Endothelial cell of umbilical vein (primary cell): ENCODE data around the gene PTPN20. TPM values are rescaled to one million over a fixed set of nuclear protein-coding genes. Genes with fewer than 3 reads are reported as not detected.

Experiments used
- BruUV-seq: library from RNA; stranded (reverse); fragments of 400-500 nt; replicated peaks from 2 replicates; lab custom pipeline; 2021; lab: Mats Ljungman, UMichigan
- CTCF ChIA-PET: fragments of 300-600, 350-600 bp; sonication (Branson Sonifier 250); formaldehyde crosslinking; loops from one replicate; lab custom pipeline; 2021; ENCODE audit warnings: antibody characterized with exemption, inconsistent platforms; lab: Charles Lee
- POLR2A ChIA-PET: fragments of 300-600, 350-600 bp; sonication (Branson Sonifier 250); formaldehyde crosslinking; loops from one replicate; lab custom pipeline; 2021; ENCODE audit warnings: antibody characterized with exemption, inconsistent platforms; lab: Charles Lee
- DNase-seq: peaks from one replicate; pipeline ENCODE4 v3.0.0-alpha.2; 2011; ENCODE audit warnings: low read depth, low spot score
- FAIRE-seq: peaks from 2 replicates; lab custom pipeline; 2011; peaks lifted over from hg19 to GRCh38; lab: Jason Lieb, UNC
- H2AFZ ChIP-seq: 2 replicates; pipeline ENCODE4 v1.6.0; 2012; ENCODE audit warnings: low read depth, low read length, control low read depth, inconsistent platforms
- H3K27ac ChIP-seq: 2 replicates; pipeline ENCODE4 v1.5.1; 2011; ENCODE audit warnings: low read depth, mild to moderate bottlenecking, control low read depth, low read length, moderate library complexity; ENCODE audit not compliant: insufficient read depth
- H3K27me3 ChIP-seq, 2 experiments: 2 replicates each; pipeline versions ENCODE4 v1.6.0 to v1.6.1; 2011; ENCODE audit warnings: low read length in 2 of 2, mixed read lengths in 1 of 2; ENCODE audit not compliant: control insufficient read depth in 2 of 2, insufficient read depth in 2 of 2
- H3K36me3 ChIP-seq, 2 experiments: 2 replicates in 1 of 2; 3 replicates in 1 of 2; pipeline ENCODE4 v1.5.1; 2011; ENCODE audit warnings: low read length in 2 of 2, mild to moderate bottlenecking in 1 of 2, moderate library complexity in 1 of 2; ENCODE audit not compliant: control insufficient read depth in 2 of 2, insufficient read depth in 2 of 2; ENCODE audit errors: extremely low read depth in 1 of 2
- H3K4me1 ChIP-seq: 3 replicates; pipeline ENCODE4 v1.5.1; 2011; ENCODE audit warnings: mild to moderate bottlenecking, low read length; ENCODE audit not compliant: control insufficient read depth, insufficient read depth; ENCODE audit errors: extremely low read depth
- H3K4me2 ChIP-seq: 2 replicates; pipeline ENCODE4 v1.6.1; 2011; ENCODE audit warnings: low read length, control low read depth, mixed read lengths; ENCODE audit not compliant: insufficient read depth
- H3K4me3 ChIP-seq, 3 experiments: fragments of 200-600 bp in 1 of 3; sonication (generic), shearing (Covaris generic) in 1 of 3; replicated peaks in 1 of 3; 2 replicates each; pipeline ENCODE4 v1.5.1; 2011 to 2016; ENCODE audit warnings: control low read depth in 3 of 3, low read length in 3 of 3, mild to moderate bottlenecking in 2 of 3, inconsistent platforms in 1 of 3, low read depth in 1 of 3, moderate library complexity in 1 of 3; ENCODE audit not compliant: insufficient read depth in 1 of 3
- H3K79me2 ChIP-seq: 2 replicates; pipeline ENCODE4 v1.6.0; 2012; ENCODE audit warnings: low read length, inconsistent platforms; ENCODE audit not compliant: control insufficient read depth, insufficient read depth
- H3K9ac ChIP-seq: replicated peaks from 2 replicates; pipeline ENCODE3; 2011; ENCODE audit warnings: low read length, control low read depth; ENCODE audit not compliant: insufficient read depth; ENCODE audit errors: extremely low read depth
- H3K9me1 ChIP-seq: replicated peaks from 3 replicates; pipeline ENCODE4 v1.6.0; 2011; ENCODE audit warnings: mild to moderate bottlenecking, low read length; ENCODE audit not compliant: control insufficient read depth, insufficient read depth; ENCODE audit errors: extremely low read depth
- H3K9me3 ChIP-seq: replicated peaks from 2 replicates; pipeline ENCODE4 v1.5.1; 2012; ENCODE audit warnings: low read length, inconsistent platforms; ENCODE audit not compliant: control insufficient read depth, insufficient read depth
- H4K20me1 ChIP-seq: replicated peaks from 2 replicates; pipeline ENCODE3; 2011; ENCODE audit warnings: mild to moderate bottlenecking, low read length; ENCODE audit not compliant: control insufficient read depth, insufficient read depth; ENCODE audit errors: extremely low read depth
- CTCF ChIP-seq, 2 donors: IDR thresholded peaks; 1 replicate in 1 of 2; 2 replicates in 1 of 2; pipeline ENCODE4 v1.5.1; 2011; ENCODE audit warnings: low read length in 2 of 2, mild to moderate bottlenecking in 2 of 2, moderate library complexity in 2 of 2, control low read depth in 1 of 2, inconsistent platforms in 1 of 2, low read depth in 1 of 2; ENCODE audit not compliant: insufficient read depth in 1 of 2; ENCODE audit errors: extremely low read depth in 1 of 2
- EZH2 ChIP-seq: IDR thresholded peaks from 2 replicates; pipeline ENCODE4 v1.6.1; 2012; ENCODE audit warnings: borderline replicate concordance, low read depth, mild to moderate bottlenecking, moderate library complexity, low read length, inconsistent platforms; ENCODE audit not compliant: severe bottlenecking
- FOS ChIP-seq: IDR thresholded peaks from 2 replicates; pipeline ENCODE4 v1.6.1; 2011; ENCODE audit warnings: mild to moderate bottlenecking, low read length, moderate library complexity, borderline replicate concordance; ENCODE audit not compliant: insufficient read depth
- JUN ChIP-seq: IDR thresholded peaks from 2 replicates; pipeline ENCODE4 v1.6.1; 2011; ENCODE audit warnings: borderline replicate concordance, low read depth; ENCODE audit not compliant: insufficient read length, insufficient read depth
- MAX ChIP-seq: IDR thresholded peaks from 2 replicates; pipeline ENCODE4 v1.6.1; 2011; ENCODE audit not compliant: insufficient read depth, insufficient read length
- MYC ChIP-seq: IDR thresholded peaks from one replicate; pipeline ENCODE4 v1.6.1; 2011; ENCODE audit warnings: mild to moderate bottlenecking, low read depth, low read length
- POLR2A ChIP-seq: IDR thresholded peaks from 2 replicates; pipeline ENCODE4 v1.6.1; 2012; ENCODE audit warnings: low read depth, mild to moderate bottlenecking, control low read depth, low read length
- POLR2AphosphoS5 ChIP-seq: IDR thresholded peaks from 2 replicates; pipeline ENCODE4 v1.6.1; 2012; ENCODE audit warnings: low read depth, mild to moderate bottlenecking, control low read depth, low read length, moderate library complexity; ENCODE audit not compliant: insufficient read depth
- dilution Hi-C: fragments of 300-500 bp; cut with MboI; formaldehyde crosslinking; loops from one replicate; pipeline ENCODE4 v1.15.0; 2019; ENCODE audit warnings: low sequenced_read_pairs; ENCODE audit not compliant: extremely low pct_ligation_motif_present
- intact Hi-C: fragments of 100-400 bp; cut with micrococcal nuclease; formaldehyde crosslinking; loops from one replicate; pipeline ENCODE4 v1.10.0; 2022
- polyA plus RNA-seq, 4 experiments: library from polyadenylated mRNA; depleted of rRNA in 3 of 4; stranded (reverse) in 3 of 4; unstranded in 1 of 4; fragments of >200 nt; gene quantifications; 2 replicates each; pipeline versions ENCODE4 v1.2.1 to v1.2.3, GENCODE V29; 2011 to 2012; ENCODE audit warnings: missing spikeins in 1 of 4
- total RNA-seq: library from RNA; stranded (reverse); gene quantifications from 2 replicates; pipeline ENCODE4 v1.2.3, GENCODE V29; 2021

PTPN20 gene
- total and polyA plus RNA-seq, 2 donors (not counting 3 experiments of a cell fraction or from before 2014, with no cell fraction given) = 0.27 TPM; not detected in 1

- ChIA-PET CTCF (interaction anchor here (1.4 to 1.8 kb wide), 3 partner anchors 26 to 342 kb away, joined by 4 to 7 read pairs (median 4); no protein-coding TSS in a partner anchor), POLR2A (no interaction called here)
- H3K4me3 ChIP-seq = no peak overlapping the region
- H3K9me1 ChIP-seq = no peaks in the 10 kb centered on the region
- H4K20me1 ChIP-seq = no peaks in the 10 kb centered on the region
- FAIRE-seq (no peak), DNase-seq (no peak)
- H3K27ac ChIP-seq = no peak overlapping the region
- no peak overlapping the region for H3K4me2 ChIP-seq
- no peaks in the 10 kb centered on the region for H3K79me2 ChIP-seq
- no peaks in the 10 kb centered on the region for H3K36me3 ChIP-seq
- no peak overlapping the region for H2AFZ ChIP-seq
- intact Hi-C loops (no loop called here), dilution Hi-C loops (no loop called here)
- H3K9me3 ChIP-seq = no peaks in the 10 kb centered on the region
- BruUV-seq = no TSS peak
- H3K27me3 ChIP-seq = peaks cover 0 to 4% of the 10 kb centered on the region in 2 experiments
- no peak overlapping the region for H3K9ac ChIP-seq
- H3K4me1 ChIP-seq = no peaks in the 10 kb centered on the region
- TF ChIP-seq EZH2 = no peak
- no peak for TF ChIP-seq JUN
- TF ChIP-seq POLR2AphosphoS5 = no peak
- no peak for TF ChIP-seq FOS
- TF ChIP-seq CTCF (IDR thresholded peaks at IDR 0.05; ENCODE audit: extremely low read depth in 1 of 2, insufficient read depth in 1 of 2, low read depth in 1 of 2, low read length in 2 of 2) = no peak
- no peak for TF ChIP-seq MAX
- TF ChIP-seq MYC = no peak
- no peak for TF ChIP-seq POLR2A
These were observed 87.4 kb downstream of the PTPN20 start for GRCh38 chr10:46998595-46998994.
